GM18507 (cell line): ENCODE data around the gene DBNL.

ENCODE experiments used
- DNase-seq: peaks from one replicate; pipeline ENCODE4 v3.0.0; 2011; ENCODE audit warnings: low read depth; ENCODE audit not compliant: insufficient read length; ENCODE audit errors: extremely low spot score
- FAIRE-seq: peaks from 2 replicates; lab custom pipeline; 2011; peaks lifted over from hg19 to GRCh38; lab: Jason Lieb, UNC

The DBNL gene

DNA sequence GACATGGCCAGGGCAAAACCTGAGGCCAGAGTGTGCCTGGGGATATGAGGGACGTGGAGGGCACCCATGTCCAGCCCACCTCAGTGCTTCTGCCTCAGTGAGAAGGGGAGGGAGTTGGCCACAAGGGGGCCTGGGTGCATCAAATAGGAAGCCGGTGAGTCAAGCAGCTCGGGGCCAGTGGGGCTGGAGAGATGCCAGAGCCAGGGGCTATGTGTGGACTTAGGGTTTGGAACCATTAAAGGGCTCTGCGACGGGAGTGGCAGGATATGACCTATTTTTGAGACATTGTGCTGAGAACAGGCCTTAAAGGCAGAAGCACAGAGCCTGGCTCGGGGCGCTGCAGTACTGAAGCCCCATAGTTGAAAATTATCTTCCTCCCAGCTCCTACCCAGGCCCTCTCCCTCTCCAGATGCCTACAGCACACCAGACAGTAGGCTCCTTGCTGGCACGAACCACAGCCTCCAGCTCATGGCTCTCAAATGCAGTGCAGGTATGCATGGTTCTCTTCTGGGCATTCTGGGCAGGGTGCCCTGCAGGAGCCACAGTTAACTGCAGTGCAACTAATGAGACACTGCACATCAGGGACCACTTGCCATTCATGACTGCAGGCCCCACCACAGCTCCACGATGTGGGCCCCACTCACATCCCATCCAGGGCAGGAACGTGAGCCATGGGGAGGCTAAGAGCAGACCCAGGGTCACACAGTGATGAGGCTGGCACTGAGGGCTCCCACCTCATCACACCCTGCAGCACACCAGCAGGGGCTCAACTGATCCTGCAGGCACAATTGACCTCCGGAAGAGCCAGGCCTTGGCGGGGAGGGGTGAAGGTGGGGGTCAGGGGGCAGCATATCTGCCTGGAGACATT is 28.1 kb downstream of the DBNL start:
- DNase-seq (no peak), FAIRE-seq (no peak)

DNA sequence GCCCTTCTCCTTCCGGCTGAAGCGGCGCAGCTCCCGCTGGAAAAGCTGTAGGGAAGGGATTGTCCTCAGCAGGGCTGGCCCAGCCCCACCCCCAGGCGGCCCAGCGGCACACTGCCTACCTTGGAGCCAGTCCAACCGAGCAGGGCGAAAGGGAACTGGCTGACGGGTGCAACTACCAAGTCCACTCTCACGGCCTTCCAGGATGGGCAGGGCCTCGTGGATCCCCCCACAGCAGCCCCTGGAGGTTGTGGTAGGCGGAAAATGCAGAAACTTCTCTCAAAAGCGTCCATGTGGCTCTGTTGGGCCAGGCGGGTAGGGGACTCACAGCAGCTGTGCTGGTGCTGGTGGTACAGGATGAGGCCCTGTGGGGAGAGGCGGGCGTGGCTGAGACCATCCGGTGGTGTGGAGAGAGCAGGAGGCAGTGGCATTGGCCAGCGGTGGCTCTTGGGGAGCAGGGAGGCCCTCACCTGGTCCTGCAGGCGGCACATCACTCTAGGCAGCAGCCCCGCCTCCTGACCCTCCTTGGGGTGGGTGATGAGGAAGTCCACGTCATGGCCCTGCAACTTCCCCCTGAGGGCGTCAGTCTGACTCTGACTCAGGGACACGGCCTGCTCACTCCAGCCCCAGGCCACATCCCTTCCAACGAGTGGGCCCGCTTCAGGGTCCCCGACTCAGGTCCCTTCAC is 29.3 kb downstream of the DBNL start:
- DNase-seq (no peak), FAIRE-seq (peak; percentile 70)

DNA sequence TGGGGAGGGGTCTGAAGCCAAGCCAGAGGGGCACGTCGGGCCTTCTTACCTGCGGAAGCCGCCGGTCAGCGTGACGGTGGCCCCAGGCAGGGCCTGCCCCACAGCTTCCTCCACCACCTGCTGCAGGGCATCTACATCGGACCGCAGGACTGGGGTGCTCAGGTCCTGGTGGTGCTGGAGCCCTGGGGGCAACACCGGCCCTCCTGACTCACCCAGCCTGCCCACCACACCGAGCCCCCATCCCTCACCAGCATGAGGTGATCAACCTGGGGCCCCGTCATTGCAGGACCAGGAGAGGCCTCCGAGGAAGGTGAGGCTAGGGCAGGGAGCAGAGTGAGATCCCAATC is 29.8 kb downstream of the DBNL start:
- DNase-seq (no peak), FAIRE-seq (no peak)

DNA sequence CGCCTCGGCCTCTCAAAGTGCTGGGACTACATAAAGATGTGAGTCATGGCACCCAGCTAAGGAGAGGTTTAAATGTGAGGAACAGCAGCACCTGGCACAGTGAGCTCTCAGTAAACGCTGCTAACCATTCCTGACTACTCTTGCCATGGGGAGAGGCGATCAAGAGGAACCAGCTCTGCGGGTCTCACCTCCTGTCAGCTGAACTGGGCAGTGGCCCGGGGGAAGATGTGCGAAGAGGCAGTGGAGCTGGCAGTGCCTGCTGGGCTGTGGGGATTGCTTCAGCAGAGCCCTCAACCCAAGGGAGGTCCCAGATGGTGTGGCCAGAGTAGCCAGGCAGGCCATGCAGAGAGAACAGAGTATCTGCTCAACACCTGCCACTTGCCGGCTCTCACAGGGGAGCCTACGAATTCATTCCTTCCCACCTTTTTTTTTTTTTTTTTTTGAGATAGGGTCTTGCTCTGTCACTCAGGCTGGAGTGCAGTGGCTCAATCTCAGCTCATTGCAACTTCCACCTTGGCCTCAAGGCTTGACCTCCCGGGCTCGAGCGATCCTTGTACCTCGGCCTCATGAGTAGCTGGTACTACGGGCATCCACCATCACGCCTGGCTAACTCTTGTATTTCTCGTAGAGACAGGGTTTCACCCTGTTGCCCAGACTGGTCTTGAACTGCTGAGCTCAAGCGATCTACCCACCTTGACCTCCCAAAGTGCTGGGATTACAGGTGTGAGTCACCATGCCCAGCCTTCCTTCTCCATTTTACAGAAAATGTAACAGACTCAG is 31.0 kb downstream of the DBNL start:
- no peak for FAIRE-seq
- DNase-seq: no peak

DNA sequence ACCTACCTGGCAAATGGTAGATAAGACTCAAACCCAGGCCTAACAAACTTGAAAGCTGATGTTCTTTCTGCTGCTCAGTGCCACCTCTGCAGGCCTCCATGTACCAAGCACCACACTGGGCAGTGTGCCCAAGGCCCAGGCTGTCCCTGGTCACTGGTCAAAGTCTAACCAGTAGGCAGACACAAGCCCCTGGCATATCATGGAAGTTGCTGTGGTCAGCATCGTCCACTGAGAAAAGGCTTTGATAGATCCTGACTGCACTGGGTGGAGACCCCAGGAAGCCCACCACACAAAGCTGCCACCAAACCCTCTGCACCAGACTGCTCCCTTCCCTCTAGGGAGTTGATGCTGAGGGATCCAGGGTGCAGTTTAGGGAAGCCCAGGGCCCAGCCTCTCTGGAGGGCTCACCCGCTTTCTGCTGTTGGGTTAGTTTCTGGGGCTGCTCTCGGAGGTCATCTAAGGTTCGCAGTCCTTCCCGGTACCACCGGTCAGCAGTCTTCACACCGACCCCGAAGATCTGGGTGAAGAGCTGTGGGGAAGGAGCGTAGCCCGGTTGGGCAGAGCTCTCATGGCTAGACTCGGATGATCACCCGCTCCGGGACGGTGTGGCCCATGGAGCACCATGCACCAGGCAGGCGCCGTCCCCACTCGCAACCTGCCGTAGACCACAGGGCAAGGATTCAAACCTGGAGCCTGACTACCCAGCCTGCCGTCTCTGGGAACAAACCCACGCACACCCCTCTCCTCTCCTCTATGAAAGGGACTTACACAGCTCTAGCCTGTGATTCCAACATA is 31.8 kb downstream of the DBNL start:
- DNase-seq (no peak), FAIRE-seq (no peak)

DNA sequence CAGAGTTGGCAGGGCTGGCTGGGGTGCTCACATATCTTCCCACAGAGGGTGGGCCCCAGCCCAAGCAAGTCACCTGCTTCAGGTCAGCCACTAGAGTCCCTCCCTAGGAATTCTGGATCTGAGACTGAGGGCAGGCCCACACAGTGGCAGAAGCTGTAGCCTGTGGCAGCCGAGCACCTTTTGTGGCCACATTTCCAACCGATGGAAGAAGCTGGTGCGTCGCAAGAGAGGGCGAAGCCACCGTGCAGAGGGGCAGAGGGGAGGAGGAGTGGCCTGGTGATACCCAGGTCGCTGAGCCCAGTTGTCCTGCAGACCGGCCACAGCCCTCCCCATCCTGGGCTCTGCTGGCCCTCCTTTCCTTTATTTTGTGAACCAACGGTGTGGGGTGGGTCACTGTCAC is 32.6 kb downstream of the DBNL start:
- FAIRE-seq (no peak), DNase-seq (no peak)

DNA sequence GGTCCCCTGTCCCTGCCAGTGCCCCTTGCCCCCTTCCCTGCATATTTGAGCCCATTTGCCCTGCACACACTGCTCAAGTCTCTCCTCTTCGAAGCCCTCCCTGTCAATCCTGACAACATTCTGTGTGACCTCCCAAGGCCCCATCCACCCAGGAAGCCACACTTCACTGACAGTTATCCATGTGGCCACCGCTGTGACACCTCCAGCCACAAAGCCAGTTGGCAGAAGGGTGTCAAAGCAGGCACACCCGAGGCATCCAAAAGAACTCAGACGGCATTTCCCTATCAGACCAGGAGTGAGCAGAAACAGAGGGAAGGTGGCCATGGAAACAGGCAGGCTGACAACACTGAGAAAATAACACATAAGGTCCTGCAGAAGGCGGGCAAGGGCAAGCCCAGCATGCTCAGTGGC is 33.2 kb downstream of the DBNL start:
- no peak for FAIRE-seq
- DNase-seq: no peak

DNA sequence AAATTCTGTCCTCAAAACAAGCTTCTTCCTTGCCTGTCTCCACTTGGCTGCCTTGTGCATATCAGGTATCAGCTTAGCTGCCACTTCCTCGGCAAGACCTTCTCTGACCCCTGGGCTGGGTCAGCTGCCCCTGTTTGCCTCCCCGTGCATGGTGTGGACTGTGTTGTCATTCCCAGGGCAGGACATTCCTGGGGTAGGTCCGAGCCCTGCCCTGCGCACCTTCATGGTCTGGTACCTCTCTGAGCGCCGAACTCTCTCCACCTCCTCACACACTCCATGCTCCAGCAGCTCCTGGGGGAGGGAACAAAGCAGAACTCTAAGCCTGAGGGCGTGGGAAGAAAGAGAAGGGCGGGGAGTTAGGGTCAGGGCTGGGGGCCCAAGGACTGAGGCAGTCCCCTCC is 34.0 kb downstream of the DBNL start:
- FAIRE-seq: no peak
- no peak for DNase-seq

DNA sequence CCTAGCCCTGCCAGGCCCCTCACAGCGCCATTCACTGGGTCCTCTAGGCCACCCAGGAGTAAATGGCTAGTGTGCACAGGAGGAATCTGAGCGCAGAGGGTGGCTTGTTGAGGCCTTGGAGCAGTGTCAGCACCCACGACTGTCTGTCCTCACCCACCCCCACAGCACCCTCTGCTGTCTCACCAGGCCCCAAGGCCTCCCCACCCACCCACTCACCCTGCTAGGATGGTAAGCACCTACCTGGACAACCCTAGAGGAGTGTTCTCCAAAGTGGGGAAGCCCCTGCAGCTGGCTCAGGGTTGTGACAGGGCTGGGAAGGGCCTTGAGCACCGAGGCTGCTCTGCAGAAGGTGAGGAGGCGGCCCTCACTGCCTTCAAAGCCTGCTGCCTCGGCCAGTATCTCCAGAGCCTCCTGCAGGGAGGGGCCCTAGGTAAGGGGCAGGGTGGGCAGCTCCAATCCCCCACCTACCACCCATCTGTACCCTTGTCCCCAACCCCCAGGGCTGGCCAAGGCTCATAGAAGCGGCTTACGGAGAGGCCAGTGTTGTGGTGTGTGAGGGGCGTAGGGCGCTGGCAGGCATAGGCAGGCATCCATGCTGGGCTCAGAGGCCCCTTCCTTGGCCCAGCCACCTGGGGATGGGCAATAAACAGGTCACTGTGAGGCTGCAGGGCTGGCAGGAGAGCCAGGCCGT is 35.0 kb downstream of the DBNL start:
- FAIRE-seq (no peak), DNase-seq (no peak)

DNA sequence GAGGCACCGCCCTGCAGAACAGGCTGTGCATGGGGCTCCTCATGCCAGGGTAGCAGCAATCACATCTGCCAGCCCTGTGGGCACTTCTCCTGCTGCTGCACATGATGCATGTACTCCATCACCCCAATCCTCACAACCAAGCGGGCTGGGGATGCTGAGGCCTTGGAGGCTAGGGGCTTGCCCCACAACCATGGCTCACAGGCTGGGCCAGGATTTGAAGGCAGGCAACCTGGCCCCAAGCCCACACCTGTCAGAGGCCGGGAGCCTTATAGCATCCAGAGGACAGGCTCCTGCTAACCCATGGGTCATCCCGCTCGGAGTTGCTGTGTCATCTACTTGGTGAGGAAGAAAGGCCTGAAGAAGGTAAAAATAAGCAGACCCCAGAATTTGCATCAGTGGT is 35.6 kb downstream of the DBNL start:
- FAIRE-seq (no peak), DNase-seq (no peak)

DNA sequence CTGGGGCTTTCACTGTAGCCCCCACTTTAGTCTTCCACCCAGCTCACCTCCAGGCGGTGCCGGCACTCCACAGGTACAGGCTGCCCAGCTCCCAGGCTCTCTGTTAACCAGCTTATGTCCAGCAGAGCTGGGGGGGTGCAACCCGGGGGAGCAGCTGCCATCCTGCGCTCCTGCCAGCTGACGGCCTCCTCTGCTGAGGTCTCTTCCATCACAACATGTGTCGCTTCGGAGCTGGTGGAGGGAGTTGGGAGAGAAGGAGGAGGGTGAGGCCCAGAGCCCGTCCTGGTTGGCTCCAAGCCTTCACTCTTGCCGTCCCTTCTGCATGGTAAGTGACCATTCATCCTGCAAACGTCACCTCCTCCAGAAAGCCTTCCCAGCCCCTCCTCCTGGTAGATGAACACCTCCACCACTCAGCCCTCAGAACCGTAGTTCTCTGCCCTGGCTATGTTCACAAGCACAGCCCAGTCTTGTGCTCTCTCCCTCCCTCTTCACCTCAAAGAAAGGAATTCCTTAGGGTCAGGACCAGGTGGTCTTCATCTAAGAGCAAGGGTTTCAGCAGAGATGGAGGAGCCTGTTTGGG is 36.3 kb downstream of the DBNL start:
- no peak for DNase-seq
- no peak for FAIRE-seq

DNA sequence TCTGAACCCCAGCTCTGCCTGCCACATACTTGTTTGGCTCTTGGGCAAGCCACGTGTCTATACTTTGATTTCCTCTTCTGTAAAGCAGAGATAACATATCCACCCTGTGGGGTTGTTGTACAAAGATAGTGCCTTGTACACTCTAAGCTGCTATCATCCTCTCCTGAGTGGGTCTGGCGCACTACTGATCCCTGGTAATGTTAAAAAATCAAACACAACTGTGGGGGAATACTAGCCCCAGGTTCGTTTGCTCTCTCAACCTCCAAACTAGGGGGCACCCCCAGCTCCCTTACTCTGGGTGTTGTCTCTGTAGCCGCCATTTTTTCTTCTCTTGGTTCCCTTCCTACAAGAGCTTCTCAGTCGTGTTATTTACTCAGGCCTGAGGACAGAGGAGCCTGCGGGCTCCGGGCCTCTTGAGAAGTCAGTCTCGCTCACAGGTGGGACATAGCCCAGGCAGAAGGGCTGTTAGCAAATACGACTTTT is 36.8 kb downstream of the DBNL start:
- FAIRE-seq (no peak), DNase-seq (no peak)

DNA sequence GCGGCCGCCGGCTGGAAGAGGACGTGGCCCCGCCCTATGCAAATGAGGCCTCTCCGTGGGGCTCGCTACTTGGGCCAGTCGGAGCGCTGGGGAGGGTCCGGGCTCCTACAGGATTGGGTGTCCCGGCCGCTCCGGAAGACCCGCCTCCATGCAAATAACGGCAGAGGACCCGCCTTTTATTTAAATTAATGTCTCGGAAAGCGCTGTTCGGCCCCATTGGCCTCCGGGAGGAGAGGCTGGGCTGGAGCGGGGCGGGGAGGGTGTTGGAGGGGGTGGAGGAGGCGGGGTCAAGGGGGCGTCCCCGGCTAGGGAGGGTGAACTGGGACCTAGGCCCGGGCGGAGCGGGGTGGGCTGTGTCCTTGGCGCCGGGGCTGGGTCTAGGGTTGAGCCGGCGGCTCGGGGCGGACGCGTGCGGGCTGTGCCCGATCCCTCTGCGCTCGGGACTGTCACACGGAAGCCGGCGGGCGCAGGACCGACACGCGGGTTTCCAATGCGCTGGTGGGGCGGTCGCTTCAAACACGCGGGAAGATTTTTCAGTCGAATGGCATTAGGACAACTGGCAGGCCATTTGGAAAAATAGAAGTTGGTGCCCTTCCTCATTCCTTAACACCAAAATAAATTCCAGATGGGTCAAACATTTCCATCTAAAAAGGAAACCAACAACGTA is 38.2 kb downstream of the DBNL start:
- DNase-seq: peak; percentile 94
- FAIRE-seq: peak; percentile 96

DNA sequence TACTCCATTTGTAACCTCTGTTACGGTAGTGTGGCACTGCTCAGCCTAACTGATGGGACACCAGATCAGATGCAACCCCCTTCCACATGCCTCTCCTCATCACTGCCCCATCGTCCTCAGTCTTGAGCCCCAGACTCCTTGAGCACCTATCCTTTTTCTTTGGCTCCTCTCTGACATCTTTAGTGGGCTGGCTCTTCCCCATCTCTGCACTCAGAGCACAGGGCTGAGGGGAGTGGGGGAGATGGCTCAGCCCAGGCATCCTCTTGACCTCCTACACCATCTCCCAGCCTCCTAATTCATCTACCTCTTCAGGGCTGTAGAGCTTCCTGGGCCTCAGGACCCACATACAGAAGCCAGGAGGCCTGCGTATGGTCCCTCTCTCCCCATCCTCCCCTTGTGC is 39.3 kb downstream of the DBNL start:
- DNase-seq (no peak), FAIRE-seq (no peak)

DNA sequence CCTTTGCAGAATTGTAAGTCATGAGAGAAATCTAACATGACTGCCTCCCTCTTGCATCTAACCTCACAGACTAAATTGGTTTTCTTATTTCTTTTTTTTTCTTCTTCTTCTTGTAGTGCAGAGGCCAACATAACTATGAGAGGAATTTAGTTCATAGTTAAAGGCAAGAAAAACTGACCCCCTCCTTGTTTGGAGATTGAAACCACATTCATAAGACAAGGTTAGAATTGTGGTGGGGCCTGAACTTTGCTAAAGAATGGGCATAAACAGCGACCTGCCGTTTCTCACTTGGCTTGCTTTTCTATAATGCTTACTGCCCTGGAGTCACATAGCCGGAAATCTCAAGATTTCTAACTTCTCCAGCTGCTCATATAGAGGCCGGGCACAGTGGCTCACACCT is 40.2 kb downstream of the DBNL start:
- FAIRE-seq (no peak), DNase-seq (no peak)

DNA sequence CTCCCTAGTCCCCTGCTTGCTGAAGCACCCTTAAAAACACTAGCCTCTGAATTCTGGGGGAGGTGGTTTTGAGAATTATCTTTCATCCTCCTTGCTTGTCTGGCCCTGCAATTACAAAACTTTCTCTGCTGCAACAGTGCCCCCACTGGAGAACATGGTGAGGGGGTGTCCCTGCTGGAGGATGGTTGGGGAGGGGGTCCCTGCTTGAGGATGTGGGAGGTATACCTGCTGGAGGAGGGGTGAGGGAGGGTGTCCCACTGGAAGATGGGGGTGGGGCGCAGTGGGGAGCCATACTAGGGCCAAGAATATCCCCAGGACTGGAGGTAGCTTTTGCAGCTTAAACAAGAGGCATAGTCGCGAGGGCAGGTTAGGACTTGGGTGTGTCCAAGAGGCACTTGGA is 41.0 kb downstream of the DBNL start:
- DNase-seq: no peak
- no peak for FAIRE-seq

DNA sequence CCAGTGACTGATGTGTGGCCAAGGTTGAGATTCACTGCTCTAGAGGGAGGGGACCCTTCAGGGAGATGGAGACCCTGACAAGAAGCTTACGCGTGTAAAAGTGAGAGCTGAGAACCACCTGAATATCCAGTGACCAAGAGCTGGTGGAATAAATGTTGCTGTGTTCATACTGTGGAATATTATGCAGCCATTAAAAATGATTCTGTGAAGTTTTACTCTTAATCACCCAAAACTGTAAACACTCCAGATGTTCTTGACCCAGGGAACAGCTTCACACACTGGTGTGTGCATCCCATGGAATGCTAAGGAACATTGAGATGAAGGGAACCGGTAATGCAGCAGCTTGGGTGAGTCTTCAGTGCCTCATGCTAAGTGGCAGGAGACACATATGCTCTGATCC is 42.1 kb downstream of the DBNL start:
- FAIRE-seq (no peak), DNase-seq (no peak)
